ENCODE results near the gene MAP2K3. TPM values are rescaled to one million over a fixed set of nuclear protein-coding genes. Genes with fewer than 3 reads are reported as not detected.
"Not testable (repeated sequence)": the region's sequence is repeated elsewhere in the genome, so short reads cannot be mapped to it uniquely, and the experiment has no call there.

MAP2K3 gene
- total RNA-seq, 1 experiment from 2014 or later: 28.6 TPM

GRCh38 chr17:21316887-21317500 is 32.5 kb downstream of the MAP2K3 start:
- in situ Hi-C loops (cut with HindIII; ENCODE audit: low pct_unique_long_range_greater_than_20kb, low sequenced_read_pairs); DNase-seq (ENCODE audit: low read depth): not testable (repeated sequence)

- in situ Hi-C loops (cut with HindIII; ENCODE audit: low pct_unique_long_range_greater_than_20kb, low sequenced_read_pairs); DNase-seq (ENCODE audit: low read depth): not testable (repeated sequence)
Measured at GRCh38 chr17:21317821-21318220, 33.3 kb downstream of the MAP2K3 start.

GRCh38 chr17:21318439-21318838 is 33.9 kb downstream of the MAP2K3 start:
- in situ Hi-C loops (cut with HindIII; ENCODE audit: low pct_unique_long_range_greater_than_20kb, low sequenced_read_pairs): no loop called here
- no peak for DNase-seq (ENCODE audit: low read depth)

- DNase-seq (ENCODE audit: low read depth); in situ Hi-C loops (cut with HindIII; ENCODE audit: low pct_unique_long_range_greater_than_20kb, low sequenced_read_pairs): not testable (repeated sequence)
Measured at GRCh38 chr17:21318856-21319255, 34.3 kb downstream of the MAP2K3 start.

GRCh38 chr17:21319256-21319655 is 34.7 kb downstream of the MAP2K3 start:
- in situ Hi-C loops (cut with HindIII; ENCODE audit: low pct_unique_long_range_greater_than_20kb, low sequenced_read_pairs); DNase-seq (ENCODE audit: low read depth): not testable (repeated sequence)

GRCh38 chr17:21319686-21320375 is 35.3 kb downstream of the MAP2K3 start:
- in situ Hi-C loops (cut with HindIII; ENCODE audit: low pct_unique_long_range_greater_than_20kb, low sequenced_read_pairs); DNase-seq (ENCODE audit: low read depth): not testable (repeated sequence)

- DNase-seq (ENCODE audit: low read depth); in situ Hi-C loops (cut with HindIII; ENCODE audit: low pct_unique_long_range_greater_than_20kb, low sequenced_read_pairs): not testable (repeated sequence)
Measured at GRCh38 chr17:21320430-21320829, 35.9 kb downstream of the MAP2K3 start.

GRCh38 chr17:21321061-21321460 is 36.5 kb downstream of the MAP2K3 start:
- DNase-seq (ENCODE audit: low read depth); in situ Hi-C loops (cut with HindIII; ENCODE audit: low pct_unique_long_range_greater_than_20kb, low sequenced_read_pairs): not testable (repeated sequence)

- DNase-seq (ENCODE audit: low read depth); in situ Hi-C loops (cut with HindIII; ENCODE audit: low pct_unique_long_range_greater_than_20kb, low sequenced_read_pairs): not testable (repeated sequence)
Measured at GRCh38 chr17:21321744-21322191, 37.3 kb downstream of the MAP2K3 start.

- in situ Hi-C loops (cut with HindIII; ENCODE audit: low pct_unique_long_range_greater_than_20kb, low sequenced_read_pairs); DNase-seq (ENCODE audit: low read depth): not testable (repeated sequence)
Measured at GRCh38 chr17:21323257-21324111, 39.0 kb downstream of the MAP2K3 start.

- in situ Hi-C loops (cut with HindIII; ENCODE audit: low pct_unique_long_range_greater_than_20kb, low sequenced_read_pairs); DNase-seq (ENCODE audit: low read depth): not testable (repeated sequence)
Measured at GRCh38 chr17:21324741-21325140, 40.2 kb downstream of the MAP2K3 start.

GRCh38 chr17:21327921-21328320 is 43.4 kb downstream of the MAP2K3 start:
- in situ Hi-C loops (cut with HindIII; ENCODE audit: low pct_unique_long_range_greater_than_20kb, low sequenced_read_pairs); DNase-seq (ENCODE audit: low read depth): not testable (repeated sequence)

- in situ Hi-C loops (cut with HindIII; ENCODE audit: low pct_unique_long_range_greater_than_20kb, low sequenced_read_pairs): not testable (repeated sequence)
Measured at GRCh38 chr17:21328778-21329177, 44.3 kb downstream of the MAP2K3 start.

GRCh38 chr17:21330436-21331160 is 46.1 kb downstream of the MAP2K3 start:
- DNase-seq (ENCODE audit: low read depth): no peak

More at GRCh38 chr17:21328778-21329177, 44.3 kb downstream of the MAP2K3 start:
- not testable (repeated sequence) for DNase-seq (ENCODE audit: low read depth)

GRCh38 chr17:21336541-21337294 is 52.2 kb downstream of the MAP2K3 start:
- in situ Hi-C loops (cut with HindIII; ENCODE audit: low pct_unique_long_range_greater_than_20kb, low sequenced_read_pairs); DNase-seq (ENCODE audit: low read depth): not testable (repeated sequence)

More at GRCh38 chr17:21330436-21331160, 46.1 kb downstream of the MAP2K3 start:
- in situ Hi-C loops (cut with HindIII; ENCODE audit: low pct_unique_long_range_greater_than_20kb, low sequenced_read_pairs): no loop called here

GRCh38 chr17:21337981-21338625 is 53.6 kb downstream of the MAP2K3 start:
- DNase-seq (ENCODE audit: low read depth); in situ Hi-C loops (cut with HindIII; ENCODE audit: low pct_unique_long_range_greater_than_20kb, low sequenced_read_pairs): not testable (repeated sequence)

- in situ Hi-C loops (cut with HindIII; ENCODE audit: low pct_unique_long_range_greater_than_20kb, low sequenced_read_pairs): no loop called here
- DNase-seq (ENCODE audit: low read depth): no peak
Measured at GRCh38 chr17:21339011-21339410, 54.5 kb downstream of the MAP2K3 start.

Measured in Caki2 (cell line).